HG02885 (cell line): ENCODE data around the gene TSPOAP1.
A peak's percentile ranks its signal among the peaks of the same experiment; 100 is the strongest.

Experiments used
- ATAC-seq: cut with Tn5 transposase; IDR thresholded peaks from one replicate; pipeline ENCODE4 v1.9.1; 2021; ENCODE audit warnings: mild to moderate bottlenecking; ENCODE audit not compliant: unreplicated experiment, poor library complexity

TSPOAP1 gene

GRCh38 chr17:58319173-58320162 is 9.1 kb downstream of the TSPOAP1 start:
- ATAC-seq = no peak

- no peak for ATAC-seq
These were observed 9.9 kb downstream of the TSPOAP1 start for GRCh38 chr17:58318627-58319172.

- ATAC-seq = no peak
These were observed 10.5 kb downstream of the TSPOAP1 start for GRCh38 chr17:58318065-58318481.

GRCh38 chr17:58317421-58318064 is 11.1 kb downstream of the TSPOAP1 start:
- ATAC-seq = peak; percentile 63

GRCh38 chr17:58316260-58316960 is 12.2 kb downstream of the TSPOAP1 start:
- ATAC-seq = no peak

- no peak for ATAC-seq
These were observed 12.8 kb downstream of the TSPOAP1 start for GRCh38 chr17:58315750-58316149.

GRCh38 chr17:58315281-58315711 is 13.3 kb downstream of the TSPOAP1 start:
- ATAC-seq = no peak

- no peak for ATAC-seq
These were observed 13.9 kb downstream of the TSPOAP1 start for GRCh38 chr17:58314706-58315015.

GRCh38 chr17:58313815-58314705 is 14.5 kb downstream of the TSPOAP1 start:
- no peak for ATAC-seq

GRCh38 chr17:58312829-58313228 is 15.8 kb downstream of the TSPOAP1 start:
- ATAC-seq = no peak

GRCh38 chr17:58312021-58312630 is 16.5 kb downstream of the TSPOAP1 start:
- no peak for ATAC-seq

GRCh38 chr17:58311429-58311894 is 17.1 kb downstream of the TSPOAP1 start:
- no peak for ATAC-seq

- no peak for ATAC-seq
These were observed 17.8 kb downstream of the TSPOAP1 start for GRCh38 chr17:58310511-58311428.

GRCh38 chr17:58309918-58310259 is 18.7 kb downstream of the TSPOAP1 start:
- no peak for ATAC-seq

- no peak for ATAC-seq
These were observed 19.3 kb downstream of the TSPOAP1 start for GRCh38 chr17:58308985-58309917.

- ATAC-seq = no peak
These were observed 20.2 kb downstream of the TSPOAP1 start for GRCh38 chr17:58308173-58308984.
